NCI-H2029 treated with DMSO at 0.1 percent for 48 hours (cell line): ENCODE results near the gene ATP10A.

ENCODE experiments used
- DNase-seq: peaks from one replicate; lab custom pipeline; 2025; lab: John Stamatoyannopoulos, UW

The ATP10A gene

GRCh38 chr15:25812073-25812472 is 51.1 kb downstream of the ATP10A start:
- DNase-seq: no peak

GRCh38 chr15:25811481-25811906 is 51.6 kb downstream of the ATP10A start:
- no peak for DNase-seq

- no peak for DNase-seq
Observed at GRCh38 chr15:25810631-25811091, 52.5 kb downstream of the ATP10A start.

GRCh38 chr15:25810154-25810553 is 53.0 kb downstream of the ATP10A start:
- DNase-seq: no peak

GRCh38 chr15:25807063-25807462 is 56.1 kb downstream of the ATP10A start:
- DNase-seq: no peak

- no peak for DNase-seq
Observed at GRCh38 chr15:25805031-25805430, 58.1 kb downstream of the ATP10A start.

- no peak for DNase-seq
Observed at GRCh38 chr15:25804451-25804850, 58.7 kb downstream of the ATP10A start.

- no peak for DNase-seq
Observed at GRCh38 chr15:25803541-25803940, 59.6 kb downstream of the ATP10A start.

- DNase-seq: no peak
Observed at GRCh38 chr15:25803036-25803435, 60.1 kb downstream of the ATP10A start.

- DNase-seq: no peak
Observed at GRCh38 chr15:25802285-25802830, 60.8 kb downstream of the ATP10A start.

GRCh38 chr15:25801586-25802284 is 61.4 kb downstream of the ATP10A start:
- no peak for DNase-seq

- no peak for DNase-seq
Observed at GRCh38 chr15:25800761-25801515, 62.2 kb downstream of the ATP10A start.

GRCh38 chr15:25799906-25800700 is 63.0 kb downstream of the ATP10A start:
- DNase-seq: no peak

- DNase-seq: no peak
Observed at GRCh38 chr15:25797936-25798901, 64.9 kb downstream of the ATP10A start.

- no peak for DNase-seq
Observed at GRCh38 chr15:25797511-25797935, 65.6 kb downstream of the ATP10A start.

- no peak for DNase-seq
Observed at GRCh38 chr15:25797035-25797434, 66.1 kb downstream of the ATP10A start.

GRCh38 chr15:25796395-25796794 is 66.7 kb downstream of the ATP10A start:
- DNase-seq: no peak

GRCh38 chr15:25795712-25796111 is 67.4 kb downstream of the ATP10A start:
- no peak for DNase-seq

GRCh38 chr15:25795061-25795460 is 68.1 kb downstream of the ATP10A start:
- no peak for DNase-seq

GRCh38 chr15:25793354-25794050 is 69.6 kb downstream of the ATP10A start:
- DNase-seq: no peak
